ENCODE data around the gene AOPEP. TPM values are rescaled to one million over a fixed set of nuclear protein-coding genes. Genes with fewer than 3 reads are reported as not detected.
A peak's percentile ranks its signal among the peaks of the same experiment; 100 is the strongest.

Gene AOPEP
- total and polyA plus RNA-seq, 8 donors, result 73.9 to 407 (median 101) TPM

DNA sequence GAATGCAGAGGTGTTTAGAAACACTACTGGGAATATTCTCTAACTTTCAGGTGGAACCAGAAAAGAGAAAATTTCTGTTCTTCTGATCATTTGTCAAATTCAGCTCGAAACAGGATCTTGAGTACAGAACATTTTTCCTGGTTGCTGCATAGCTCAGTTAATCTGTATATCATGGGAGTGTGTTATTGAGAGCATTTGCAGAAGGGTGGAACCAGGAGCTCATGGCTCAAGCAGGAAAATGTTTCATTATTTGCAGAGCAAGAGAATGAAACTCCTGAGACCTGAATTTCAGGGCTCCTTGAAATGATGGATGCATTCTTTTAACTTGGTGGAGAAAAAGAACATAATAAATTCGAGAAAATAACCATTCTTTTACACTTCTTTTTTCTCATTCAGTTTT is 97.9 kb downstream of the AOPEP start:
- Histone ChIP-seq H3K4me1 (peaks cover 7 to 55% (median 28%) of the 10 kb centered on the region in 4 donors), H3K36me3 (peaks cover 0 to 5% (median 2%) of the 10 kb centered on the region in 4 donors), H3K9me3 (no peaks in the 10 kb centered on the region), H3K27ac (peak overlapping the region in 1 of 5 donors; percentile 2), H3K4me3 (no peak overlapping the region), H3K27me3 (no peaks in the 10 kb centered on the region)
- WGBS, 5 donors, result 30 to 55% (median 42%) methylated on average over 2 of the region's 2 CpGs
- DNase-seq, result peak in 1 of 2 donors; percentile 64
- intact Hi-C loops (cut with DNase I; ENCODE audit: low total_unique reads), result no loop called here
- no peak for TF ChIP-seq EP300 (IDR thresholded peaks at IDR 0.05)
- no peak for TF ChIP-seq POLR2A (IDR thresholded peaks at IDR 0.05)
- TF ChIP-seq POLR2AphosphoS5 (IDR thresholded peaks at IDR 0.05), result no peak
- TF ChIP-seq CTCF (IDR thresholded peaks at IDR 0.05), result no peak

- no peak overlapping the region for H3K4me3 ChIP-seq
- WGBS, 5 donors, result 65 to 77% (median 72%) methylated on average over 12 of the region's 12 CpGs
- DNase-seq, result no peak
- H3K27me3 ChIP-seq, result no peaks in the 10 kb centered on the region
- intact Hi-C loops (cut with DNase I; ENCODE audit: low total_unique reads), result no loop called here
- no peaks in the 10 kb centered on the region for H3K9me3 ChIP-seq
- no peak for TF ChIP-seq EP300 (IDR thresholded peaks at IDR 0.05)
- no peak for TF ChIP-seq POLR2A (IDR thresholded peaks at IDR 0.05)
- no peak for TF ChIP-seq POLR2AphosphoS5 (IDR thresholded peaks at IDR 0.05)
- TF ChIP-seq CTCF (IDR thresholded peaks at IDR 0.05), result no peak
- peaks cover 7 to 52% (median 23%) of the 10 kb centered on the region in 4 donors for H3K4me1 ChIP-seq
- peaks cover 0 to 5% (median 2%) of the 10 kb centered on the region in 4 donors for H3K36me3 ChIP-seq
- H3K27ac ChIP-seq, result peak overlapping the region in 2 of 5 donors; percentile 2 to 5
Observed at GRCh38 chr9:94824913-94825610, 98.6 kb downstream of the AOPEP start.

DNA sequence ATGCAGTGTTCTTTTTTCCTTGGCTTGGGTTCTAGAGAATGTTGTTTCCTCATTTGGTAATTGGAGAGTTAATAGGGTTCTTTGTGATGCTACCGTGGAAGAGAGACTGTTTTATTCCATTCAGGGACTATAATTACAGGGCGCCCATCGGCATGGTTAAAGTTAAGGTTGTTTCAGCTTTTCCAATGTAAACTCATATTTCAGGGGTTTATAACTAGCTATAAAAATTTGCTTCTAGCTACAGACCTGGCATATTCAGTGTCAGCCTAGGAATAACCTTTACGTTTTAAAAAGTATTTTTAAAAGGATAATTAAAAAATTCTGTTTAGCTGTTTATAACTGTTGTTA is 99.1 kb downstream of the AOPEP start:
- no peak for TF ChIP-seq EP300 (IDR thresholded peaks at IDR 0.05)
- TF ChIP-seq POLR2A (IDR thresholded peaks at IDR 0.05), result no peak
- no peak for TF ChIP-seq POLR2AphosphoS5 (IDR thresholded peaks at IDR 0.05)
- no peak for TF ChIP-seq CTCF (IDR thresholded peaks at IDR 0.05)
- H3K27ac ChIP-seq, result peak overlapping the region in 2 of 5 donors; percentile 2 to 8

DNA sequence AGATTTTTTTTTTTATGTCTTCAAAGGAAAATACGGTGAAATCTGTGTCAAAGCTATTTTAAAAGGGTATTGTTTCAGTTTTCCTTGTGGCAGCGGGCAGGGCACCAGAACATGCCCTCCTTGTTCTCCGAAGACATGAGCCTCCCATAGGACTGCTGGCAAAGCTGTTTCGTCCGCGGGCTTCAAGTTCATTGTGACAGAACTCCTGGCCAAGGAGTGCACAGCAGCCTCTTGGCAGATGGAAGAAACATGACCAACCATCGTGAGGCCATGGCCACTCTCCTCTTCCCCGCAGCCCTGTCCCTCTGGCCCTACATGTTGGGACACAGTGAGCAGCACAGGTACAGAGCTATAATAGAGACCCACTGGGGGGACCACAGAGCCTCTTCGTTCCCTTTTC is 99.5 kb downstream of the AOPEP start:
- Histone ChIP-seq H3K9me3 (no peaks in the 10 kb centered on the region), H3K4me3 (no peak overlapping the region), H3K27me3 (no peaks in the 10 kb centered on the region), H3K4me1 (peaks cover 7 to 52% (median 23%) of the 10 kb centered on the region in 4 donors), H3K27ac (peak overlapping the region in 1 of 5 donors; percentile 8), H3K36me3 (peaks cover 0 to 5% (median 2%) of the 10 kb centered on the region in 4 donors)
- intact Hi-C loops (cut with DNase I; ENCODE audit: low total_unique reads), result no loop called here
- no peak for TF ChIP-seq POLR2AphosphoS5 (IDR thresholded peaks at IDR 0.05)
- TF ChIP-seq EP300 (IDR thresholded peaks at IDR 0.05), result no peak
- no peak for TF ChIP-seq CTCF (IDR thresholded peaks at IDR 0.05)
- TF ChIP-seq POLR2A (IDR thresholded peaks at IDR 0.05), result no peak
- no peak for DNase-seq
- WGBS, 5 donors, result 90 to 96% (median 92%) methylated on average over 9 of the region's 9 CpGs

More for the DNA sequence above, 99.1 kb downstream of the AOPEP start:
- peaks cover 7 to 52% (median 23%) of the 10 kb centered on the region in 4 donors for H3K4me1 ChIP-seq
- H3K27me3 ChIP-seq, result no peaks in the 10 kb centered on the region
- 61 to 85% (median 77%) methylated on average over 4 of the region's 4 CpGs for WGBS, 5 donors
- DNase-seq, result no peak
- intact Hi-C loops (cut with DNase I; ENCODE audit: low total_unique reads), result no loop called here
- H3K4me3 ChIP-seq, result no peak overlapping the region
- no peaks in the 10 kb centered on the region for H3K9me3 ChIP-seq
- H3K36me3 ChIP-seq, result peaks cover 0 to 5% (median 2%) of the 10 kb centered on the region in 4 donors
